H9 (cell line): Measurements from ENCODE around the gene TLX2. TPM values are rescaled to one million over a fixed set of nuclear protein-coding genes. Genes with fewer than 3 reads are reported as not detected.

Source experiments
- DNase-seq: peaks from one replicate; pipeline ENCODE4 v3.0.0-alpha.2; 2017
- H2AFZ ChIP-seq: one replicate; pipeline ENCODE4 v1.6.1; 2013; ENCODE audit warnings: mild to moderate bottlenecking, low read length, control low read depth, moderate library complexity
- H2AK5ac ChIP-seq: 2 replicates; pipeline ENCODE4 v1.6.1; 2013; ENCODE audit warnings: low read length, control low read depth, mixed read lengths; ENCODE audit not compliant: insufficient read length
- H2BK120ac ChIP-seq: one replicate; pipeline ENCODE4 v1.6.1; 2013; ENCODE audit warnings: low read depth, mild to moderate bottlenecking, low read length, control low read depth, inconsistent platforms; ENCODE audit not compliant: poor library complexity, severe bottlenecking
- H2BK12ac ChIP-seq: 2 replicates; pipeline ENCODE4 v1.6.1; 2013; ENCODE audit warnings: low read length, control low read depth, mixed read lengths, low read depth; ENCODE audit not compliant: insufficient read length
- H2BK15ac ChIP-seq: 2 replicates; pipeline ENCODE4 v1.6.1; 2013; ENCODE audit warnings: low read depth, low read length, control low read depth
- H2BK20ac ChIP-seq: one replicate; pipeline ENCODE4 v1.6.1; 2013; ENCODE audit warnings: low read depth, mild to moderate bottlenecking, low read length, control low read depth, inconsistent platforms; ENCODE audit not compliant: poor library complexity, severe bottlenecking
- H2BK5ac ChIP-seq: 2 replicates; pipeline ENCODE4 v1.6.1; 2013; ENCODE audit warnings: low read length, control low read depth, mixed read lengths; ENCODE audit not compliant: insufficient read length
- H3K14ac ChIP-seq: 2 replicates; pipeline ENCODE4 v1.6.1; 2013; ENCODE audit warnings: low read length, control low read depth; ENCODE audit not compliant: insufficient read depth
- H3K18ac ChIP-seq: 2 replicates; pipeline ENCODE4 v1.6.1; 2013; ENCODE audit warnings: low read depth, mild to moderate bottlenecking, mixed read lengths, low read length, control low read depth; ENCODE audit not compliant: insufficient read length
- H3K23ac ChIP-seq: 2 replicates; pipeline ENCODE4 v1.6.1; 2013; ENCODE audit warnings: low read length, control low read depth, mixed read lengths, low read depth; ENCODE audit not compliant: insufficient read length
- H3K23me2 ChIP-seq: 2 replicates; pipeline ENCODE4 v1.6.1; 2013; ENCODE audit warnings: low read depth, mild to moderate bottlenecking, mixed read lengths, low read length, control low read depth; ENCODE audit not compliant: insufficient read length, poor library complexity, severe bottlenecking
- H3K27ac ChIP-seq: 2 replicates; pipeline ENCODE4 v1.5.1; 2013; ENCODE audit warnings: low read length, control low read depth, mixed read lengths, low read depth; ENCODE audit not compliant: insufficient read length
- H3K27me3 ChIP-seq: 2 replicates; pipeline ENCODE4 v1.6.1; 2013; ENCODE audit warnings: low read length, control low read depth, inconsistent platforms; ENCODE audit not compliant: insufficient read depth
- H3K4ac ChIP-seq: 2 replicates; pipeline ENCODE4 v1.6.1; 2013; ENCODE audit warnings: low read depth, mild to moderate bottlenecking, control low read depth, inconsistent platforms, low read length, moderate library complexity
- H3K4me1 ChIP-seq: 2 replicates; pipeline ENCODE4 v1.6.1; 2013; ENCODE audit warnings: low read length, control low read depth, inconsistent platforms; ENCODE audit not compliant: insufficient read depth
- H3K4me2 ChIP-seq: 2 replicates; pipeline ENCODE4 v1.6.1; 2013; ENCODE audit warnings: low read length, control low read depth, mixed read lengths; ENCODE audit not compliant: insufficient read length, insufficient read depth
- H3K56ac ChIP-seq: 2 replicates; pipeline ENCODE4 v1.6.1; 2013; ENCODE audit warnings: low read depth, mild to moderate bottlenecking, mixed read lengths, low read length, control low read depth; ENCODE audit not compliant: insufficient read length
- H3K79me1 ChIP-seq: 2 replicates; pipeline ENCODE4 v1.6.1; 2013; ENCODE audit warnings: low read depth, mild to moderate bottlenecking, moderate library complexity, low read length, control low read depth, inconsistent platforms; ENCODE audit not compliant: insufficient read depth, poor library complexity, severe bottlenecking
- H3K79me2 ChIP-seq: 2 replicates; pipeline ENCODE4 v1.6.1; 2013; ENCODE audit warnings: low read length, control low read depth, inconsistent platforms; ENCODE audit not compliant: insufficient read depth
- H3K9ac ChIP-seq: 2 replicates; pipeline ENCODE4 v1.6.1; 2013; ENCODE audit warnings: low read length, control low read depth, mixed read lengths; ENCODE audit not compliant: insufficient read length; ENCODE audit errors: extremely low read depth
- H3K9me3 ChIP-seq: one replicate; pipeline ENCODE4 v1.6.1; 2013; ENCODE audit warnings: low read depth, low read length, inconsistent platforms; ENCODE audit not compliant: control insufficient read depth
- H3T11ph ChIP-seq: one replicate; pipeline ENCODE4 v1.6.1; 2013; ENCODE audit warnings: mild to moderate bottlenecking, low read length, control low read depth, inconsistent platforms
- H4K20me1 ChIP-seq: one replicate; pipeline ENCODE4 v1.6.1; 2013; ENCODE audit not compliant: control insufficient read depth, insufficient read length, insufficient read depth
- H4K5ac ChIP-seq: 2 replicates; pipeline ENCODE4 v1.6.1; 2013; ENCODE audit warnings: low read depth, mild to moderate bottlenecking, mixed read lengths, low read length, control low read depth; ENCODE audit not compliant: insufficient read length
- H4K8ac ChIP-seq: replicated peaks from 2 replicates; pipeline ENCODE4 v1.6.1; 2013; ENCODE audit warnings: low read length, control low read depth, mixed read lengths, low read depth; ENCODE audit not compliant: insufficient read length
- H4K91ac ChIP-seq: 2 replicates; pipeline ENCODE4 v1.6.1; 2013; ENCODE audit warnings: low read depth, mild to moderate bottlenecking, moderate library complexity, mixed read lengths, low read length, control low read depth; ENCODE audit not compliant: insufficient read length
- H3K27ac Mint-ChIP-seq, 3 experiments: 2 replicates in 2 of 3; 3 replicates in 1 of 3; pipeline ENCODE4 v1.8.0; 2020 to 2021; ENCODE audit warnings: mixed read lengths in 3 of 3, mild to moderate bottlenecking in 1 of 3, moderate library complexity in 1 of 3
- H3K27me3 Mint-ChIP-seq: 2 replicates; pipeline ENCODE4 v1.8.0; 2021; ENCODE audit warnings: low read depth, mild to moderate bottlenecking, moderate library complexity, mixed read lengths
- H3K36me3 Mint-ChIP-seq, 3 experiments: 2 replicates in 2 of 3; 3 replicates in 1 of 3; pipeline ENCODE4 v1.8.0; 2020 to 2021; ENCODE audit warnings: low read depth in 3 of 3, mixed read lengths in 3 of 3; ENCODE audit not compliant: insufficient read depth in 1 of 3
- H3K4me1 Mint-ChIP-seq, 2 experiments: 2 replicates each; pipeline ENCODE4 v1.8.0; 2020; ENCODE audit warnings: mixed read lengths in 2 of 2
- H3K4me3 Mint-ChIP-seq, 2 experiments: 2 replicates in 1 of 2; 3 replicates in 1 of 2; pipeline ENCODE4 v1.8.0; 2020 to 2021; ENCODE audit warnings: mild to moderate bottlenecking in 2 of 2, mixed read lengths in 2 of 2, moderate library complexity in 1 of 2
- H3K9me3 Mint-ChIP-seq, 2 experiments: 2 replicates in 1 of 2; 3 replicates in 1 of 2; pipeline ENCODE4 v1.8.0; 2020; ENCODE audit warnings: mild to moderate bottlenecking in 2 of 2, mixed read lengths in 2 of 2, moderate library complexity in 1 of 2
- CTCF ChIP-seq: fragments of 200-600 bp; sonication (generic); conservative IDR thresholded peaks from 3 replicates; pipeline ENCODE4 v1.8.0; 2021; ENCODE audit warnings: antibody characterized with exemption, mild to moderate bottlenecking
- WGBS: extraction: QIAGEN DNeasy Blood & Tissue Kit; methylation state at CpG from one replicate; pipeline ENCODE4 v1.1.7; 2013; ENCODE audit warnings: missing lambda C conversion rate, low lambda C conversion rate, mixed read lengths; ENCODE audit not compliant: insufficient read length; ENCODE audit errors: extremely low coverage; 5-methylcytosine and 5-hydroxymethylcytosine counted together
- total RNA-seq: library from RNA; stranded (reverse); gene quantifications from 2 replicates; pipeline ENCODE4 v1.2.1, GENCODE V29; 2021

Gene TLX2
- total RNA-seq, 1 experiment from 2014 or later: 0.20 TPM

GRCh38 chr2:74534411-74534810 lies 20.2 kb downstream of the TLX2 start:
- Histone ChIP-seq H3K18ac (no peak overlapping the region), H3K23me2 (peaks cover 9% of the 10 kb centered on the region), H3K9me3 (no peaks in the 10 kb centered on the region), H4K8ac (no peak overlapping the region), H3K23ac (no peak overlapping the region), H3K27ac (no peak overlapping the region), H2AK5ac (no peak overlapping the region), H4K91ac (no peak overlapping the region), H3K56ac (no peak overlapping the region), H4K5ac (no peak overlapping the region), H3K79me2 (no peaks in the 10 kb centered on the region), H4K20me1 (no peaks in the 10 kb centered on the region), H2BK20ac (no peak overlapping the region), H3K4me1 (no peaks in the 10 kb centered on the region), H3K4ac (no peak overlapping the region), H3K4me2 (no peak overlapping the region), H2BK15ac (no peak overlapping the region), H3K27me3 (no peaks in the 10 kb centered on the region), H3K14ac (no peak overlapping the region), H2BK5ac (no peak overlapping the region), H2AFZ (no peak overlapping the region), H3T11ph (no peak overlapping the region), H2BK12ac (no peak overlapping the region), H2BK120ac (no peak overlapping the region), H3K79me1 (no peaks in the 10 kb centered on the region), H3K9ac (no peak overlapping the region)
- H3K36me3 Mint-ChIP-seq: peaks cover 0 to 34% (median 24%) of the 10 kb centered on the region in 3 experiments; a peak in 6 of 7 replicates
- no peak overlapping the region for H3K4me3 Mint-ChIP-seq
- no CpG with 5 or more reads among the region's 12 CpGs for WGBS
- no peak for TF ChIP-seq CTCF
- peaks cover 2% of the 10 kb centered on the region; the same call in 1 of the 2 replicates for H3K27me3 Mint-ChIP-seq
- DNase-seq: no peak
- H3K27ac Mint-ChIP-seq: no peak overlapping the region
- H3K9me3 Mint-ChIP-seq: no peaks in the 10 kb centered on the region
- peaks cover 12 to 14% of the 10 kb centered on the region in 2 experiments for H3K4me1 Mint-ChIP-seq
